Kidney (tissue), 14 donors: ENCODE data around the gene PRRC2B. TPM values are rescaled to one million over a fixed set of nuclear protein-coding genes. Genes with fewer than 3 reads are reported as not detected.

Experiments
- DNase-seq, 5 donors: peaks; one replicate each; pipeline ENCODE4 v3.0.0-alpha.2; 2013 to 2020
- FAIRE-seq: peaks from 2 replicates; lab custom pipeline; 2012; peaks lifted over from hg19 to GRCh38; lab: Jason Lieb, UNC
- H3K27ac ChIP-seq, 2 donors: one replicate each; pipeline ENCODE4 v1.7.0; 2013; ENCODE audit warnings: low read depth in 2 of 2, low read length in 2 of 2, inconsistent platforms in 1 of 2
- H3K27me3 ChIP-seq: one replicate; pipeline ENCODE4 v1.7.1; 2013; ENCODE audit warnings: low read length, inconsistent platforms; ENCODE audit not compliant: control insufficient read depth, insufficient read depth
- H3K36me3 ChIP-seq, 3 donors: one replicate each; pipeline versions ENCODE4 v1.7.0 to v1.7.1; 2013; ENCODE audit warnings: low read length in 3 of 3, control low read depth in 1 of 3, inconsistent platforms in 1 of 3; ENCODE audit not compliant: insufficient read depth in 3 of 3, control insufficient read depth in 2 of 3
- H3K4me1 ChIP-seq, 3 donors: one replicate each; pipeline versions ENCODE4 v1.7.0 to v1.7.1; 2013; ENCODE audit warnings: low read length in 3 of 3, inconsistent platforms in 1 of 3, low read depth in 1 of 3; ENCODE audit not compliant: control insufficient read depth in 2 of 3, insufficient read depth in 2 of 3
- H3K4me3 ChIP-seq, 3 donors: one replicate each; pipeline versions ENCODE4 v1.7.0 to v1.8.1; 2013; ENCODE audit warnings: low read length in 3 of 3, control low read depth in 1 of 3, inconsistent platforms in 1 of 3
- H3K9ac ChIP-seq, 3 donors: one replicate each; pipeline versions ENCODE4 v1.7.0 to v1.7.1; 2013; ENCODE audit warnings: low read length in 3 of 3, control low read depth in 1 of 3, inconsistent platforms in 1 of 3
- H3K9me3 ChIP-seq, 3 donors: one replicate each; pipeline versions ENCODE4 v1.7.0 to v1.7.1; 2013; ENCODE audit warnings: low read length in 3 of 3, control low read depth in 1 of 3, inconsistent platforms in 1 of 3; ENCODE audit not compliant: control insufficient read depth in 2 of 3, insufficient read depth in 1 of 3
- CTCF ChIP-seq: IDR thresholded peaks from 3 replicates; pipeline ENCODE4 v1.5.1; 2012; ENCODE audit warnings: mild to moderate bottlenecking, moderate library complexity, borderline replicate concordance; ENCODE audit not compliant: insufficient read depth; ENCODE audit errors: extremely low read depth
- intact Hi-C: fragments of 100-400 bp; cut with DNase I; formaldehyde crosslinking; loops from one replicate; pipeline ENCODE4 v1.11.1; 2022
- polyA plus RNA-seq: library from polyadenylated mRNA; stranded (reverse); fragments of 350-450 nt; fragmentation: Illumina TruSeq; extraction: RNeasy Lipid Tissue Mini Kit (QIAGEN cat#74804); gene quantifications from one replicate; pipeline ENCODE4 v1.2.3, GENCODE V29; 2014; ENCODE audit warnings: low read depth, low replicate concordance; ENCODE audit not compliant: insufficient read depth
- total RNA-seq: library from RNA; stranded (reverse); fragmentation: NEBNext Ultra II Directional; extraction: Animal tissue kit (Norgen Biotek cat#: 25700); gene quantifications from one replicate; pipeline ENCODE4 v1.2.1, GENCODE V29; 2021
- donor health status: control.
- donor health status: control.
- donor health status: control.
- donor health status: control.
- donor health status: control.
- donor health status: DM: yes; HTN: yes; CAD: no.
- donor health status: Normal renal cell carcinoma (clear cell type).

Gene PRRC2B
- total and polyA plus RNA-seq, 2 donors from 2014 or later = 37.4 to 227 TPM

GRCh38 chr9:131429121-131430012 lies 35.5 kb downstream of the PRRC2B start:
- no peak for FAIRE-seq
- Histone ChIP-seq H3K9me3 (no peaks in the 10 kb centered on the region), H3K4me3 (no peak overlapping the region), H3K4me1 (peaks cover 0 to 18% (median 16%) of the 10 kb centered on the region in 3 donors), H3K36me3 (peaks cover 2 to 24% (median 14%) of the 10 kb centered on the region in 3 donors), H3K9ac (peak overlapping the region in 1 of 3 donors; percentile 19), H3K27ac (no peak overlapping the region), H3K27me3 (no peaks in the 10 kb centered on the region)
- no peak for DNase-seq
- TF ChIP-seq CTCF = no peak
- intact Hi-C loops = no loop called here

GRCh38 chr9:131432050-131432449 lies 38.2 kb downstream of the PRRC2B start:
- Histone ChIP-seq H3K27ac (no peak overlapping the region), H3K9ac (no peak overlapping the region), H3K4me1 (peaks cover 0 to 22% (median 8%) of the 10 kb centered on the region in 3 donors), H3K4me3 (no peak overlapping the region), H3K36me3 (peaks cover 4 to 30% (median 16%) of the 10 kb centered on the region in 3 donors), H3K9me3 (no peaks in the 10 kb centered on the region), H3K27me3 (no peaks in the 10 kb centered on the region)
- FAIRE-seq (no peak), DNase-seq (no peak)
- intact Hi-C loops = no loop called here
- TF ChIP-seq CTCF = no peak

GRCh38 chr9:131432597-131433301 lies 38.9 kb downstream of the PRRC2B start:
- Histone ChIP-seq H3K27ac (no peak overlapping the region), H3K4me1 (peaks cover 0 to 21% (median 8%) of the 10 kb centered on the region in 3 donors), H3K9me3 (no peaks in the 10 kb centered on the region), H3K9ac (no peak overlapping the region), H3K4me3 (no peak overlapping the region), H3K36me3 (peaks cover 6 to 37% (median 21%) of the 10 kb centered on the region in 3 donors), H3K27me3 (no peaks in the 10 kb centered on the region)
- no peak for DNase-seq
- no peak for TF ChIP-seq CTCF
- no peak for FAIRE-seq
- intact Hi-C loops = no loop called here
